Naive B cell (primary cell): ENCODE results near the gene SCEL. TPM values are rescaled to one million over a fixed set of nuclear protein-coding genes. Genes with fewer than 3 reads are reported as not detected.

Experiments
- ATAC-seq, 2 donors: fragments of 150-1000 bp; cut with Tn5 transposase; 2 replicates each; pipeline ENCODE4 v1.10.0; 2021; ENCODE audit warnings: low read depth in 2 of 2, mild to moderate bottlenecking in 2 of 2, moderate library complexity in 2 of 2
- DNase-seq: peaks from one replicate; pipeline ENCODE4 v3.0.0; 2022
- H3K27ac Mint-ChIP-seq, 6 donors: one replicate each; pipeline ENCODE4 v1.8.0; 2020 to 2022; ENCODE audit warnings: mild to moderate bottlenecking in 6 of 6, mixed read lengths in 6 of 6, moderate library complexity in 5 of 6, inconsistent platforms in 2 of 6
- H3K27me3 Mint-ChIP-seq, 3 donors: one replicate each; pipeline ENCODE4 v1.8.0; 2021 to 2022; ENCODE audit warnings: mixed read lengths in 3 of 3, mild to moderate bottlenecking in 1 of 3
- H3K36me3 Mint-ChIP-seq, 2 donors: one replicate each; pipeline ENCODE4 v1.8.0; 2020 to 2022; ENCODE audit warnings: mixed read lengths in 2 of 2, inconsistent platforms in 1 of 2, mild to moderate bottlenecking in 1 of 2
- H3K4me1 Mint-ChIP-seq, 3 donors: one replicate each; pipeline ENCODE4 v1.8.0; 2020 to 2022; ENCODE audit warnings: mixed read lengths in 3 of 3, inconsistent platforms in 1 of 3, mild to moderate bottlenecking in 1 of 3, moderate library complexity in 1 of 3
- H3K4me3 Mint-ChIP-seq, 8 donors: one replicate each; pipeline ENCODE4 v1.8.0; 2020 to 2022; ENCODE audit warnings: mild to moderate bottlenecking in 8 of 8, mixed read lengths in 8 of 8, moderate library complexity in 8 of 8, inconsistent platforms in 2 of 8
- H3K9me3 Mint-ChIP-seq, 7 donors: one replicate each; pipeline ENCODE4 v1.8.0; 2020 to 2022; ENCODE audit warnings: mixed read lengths in 7 of 7, mild to moderate bottlenecking in 5 of 7, inconsistent platforms in 2 of 7, moderate library complexity in 1 of 7
- polyA plus RNA-seq, 6 donors: library from polyadenylated mRNA; unstranded; fragments of 300-500 nt; fragmentation: Illumina TruSeq; gene quantifications; one replicate each; pipeline ENCODE4 v1.2.3, GENCODE V29; 2021; ENCODE audit warnings: low read depth in 6 of 6

The SCEL gene
- polyA plus RNA-seq, 6 donors from 2014 or later = not detected

DNA sequence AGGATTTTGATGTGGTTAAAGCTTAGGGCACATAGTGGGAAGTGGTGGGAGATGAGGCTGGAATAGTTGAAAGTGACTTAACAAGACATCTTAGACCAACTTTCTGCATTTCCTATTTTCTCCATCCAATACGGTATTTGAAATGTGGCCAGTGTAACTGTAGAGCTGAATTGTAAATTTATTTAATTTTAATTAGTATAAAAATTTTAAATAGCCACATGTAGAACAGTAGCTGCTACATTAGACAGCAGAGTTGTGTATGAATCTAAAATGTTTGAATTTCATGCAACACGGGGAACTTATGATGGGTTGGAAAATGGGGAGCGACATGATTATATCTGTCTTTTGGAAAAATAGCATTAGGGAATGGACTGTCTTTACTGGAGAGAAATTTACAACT is 7.1 kb upstream of the SCEL start:
- Mint-ChIP-seq H3K9me3 (no peaks in the 10 kb centered on the region), H3K4me1 (no peaks in the 10 kb centered on the region), H3K4me3 (no peak overlapping the region), H3K36me3 (no peaks in the 10 kb centered on the region), H3K27ac (no peak overlapping the region), H3K27me3 (peaks cover 0 to 12% (median 0%) of the 10 kb centered on the region in 3 donors)
- DNase-seq (no peak), ATAC-seq (no peak)

DNA sequence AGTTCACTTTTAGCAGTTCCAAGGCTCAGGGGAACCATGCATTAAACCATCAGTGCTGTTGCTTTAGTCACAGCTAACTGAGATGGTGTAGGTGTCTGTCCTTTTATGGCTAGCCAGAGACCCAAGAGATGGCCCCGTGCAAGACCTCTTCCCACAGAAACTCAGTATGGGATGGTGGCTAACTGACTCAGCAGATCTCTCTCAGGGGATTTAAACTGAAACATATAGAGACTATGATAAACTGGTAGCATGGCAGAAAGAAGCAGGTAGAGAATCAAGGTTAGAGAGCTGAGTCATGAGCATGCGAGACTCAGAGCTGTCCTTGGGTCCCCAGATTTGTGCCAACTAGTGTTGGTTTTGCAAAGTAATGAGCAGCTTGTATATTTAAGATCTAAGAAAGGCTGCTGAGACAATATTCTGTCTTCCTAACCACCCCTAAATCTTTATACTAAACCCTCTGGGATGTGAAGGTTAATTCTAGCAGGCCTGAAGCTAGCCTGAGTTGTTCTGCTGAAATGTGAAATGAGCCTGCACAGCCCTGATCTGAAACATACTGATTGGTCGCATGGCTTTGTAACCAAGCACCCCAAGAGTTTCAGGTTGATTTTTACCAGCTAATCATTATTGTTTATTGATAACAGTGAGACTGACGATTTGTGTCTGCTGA is 6.5 kb upstream of the SCEL start:
- no peak overlapping the region for H3K27ac Mint-ChIP-seq
- H3K4me3 Mint-ChIP-seq = no peak overlapping the region

DNA sequence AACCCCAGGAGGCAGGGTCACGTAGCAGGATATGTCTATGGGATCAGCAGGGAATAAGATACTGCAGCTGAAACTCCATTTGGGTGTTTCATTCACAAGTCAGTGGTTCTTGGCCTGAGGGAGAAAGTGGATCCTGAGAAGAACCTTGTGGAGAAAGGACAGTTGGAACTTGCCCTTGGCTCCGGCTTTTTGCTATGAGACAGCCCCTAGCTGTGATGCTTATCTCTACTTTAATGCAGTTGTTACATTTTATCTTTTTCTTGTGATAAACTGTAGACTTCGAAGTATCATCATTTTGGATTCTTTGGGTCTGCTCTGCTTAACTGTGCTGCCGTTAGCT is 6.0 kb upstream of the SCEL start:
- Mint-ChIP-seq H3K9me3 (no peaks in the 10 kb centered on the region), H3K27ac (no peak overlapping the region), H3K27me3 (peaks cover 0 to 8% (median 0%) of the 10 kb centered on the region in 3 donors), H3K4me1 (no peaks in the 10 kb centered on the region), H3K4me3 (no peak overlapping the region), H3K36me3 (no peaks in the 10 kb centered on the region)
- ATAC-seq (no peak), DNase-seq (no peak)

More for the DNA sequence above, 6.5 kb upstream of the SCEL start:
- Mint-ChIP-seq H3K9me3 (no peaks in the 10 kb centered on the region), H3K4me1 (no peaks in the 10 kb centered on the region), H3K27me3 (peaks cover 0 to 8% (median 0%) of the 10 kb centered on the region in 3 donors), H3K36me3 (no peaks in the 10 kb centered on the region)
- ATAC-seq (no peak), DNase-seq (no peak)

DNA sequence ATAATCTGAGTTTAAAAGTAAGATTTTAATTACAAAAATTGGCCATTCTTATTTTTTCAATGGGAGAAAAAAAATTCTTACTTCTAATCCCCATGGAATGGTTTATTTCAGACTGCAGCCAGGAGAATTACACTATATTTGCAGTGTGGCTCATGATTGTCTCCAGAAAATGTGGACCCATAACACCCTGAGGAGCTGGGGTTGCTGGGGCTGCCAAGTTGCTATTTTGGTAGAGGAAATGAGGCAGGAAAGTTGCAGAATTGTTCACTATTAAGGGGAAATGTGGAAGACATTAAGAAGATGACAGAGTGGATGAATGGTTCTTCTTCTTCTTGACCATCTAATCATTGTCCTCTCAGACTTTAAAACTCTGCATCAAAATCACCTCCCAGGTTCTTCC is 4.6 kb upstream of the SCEL start:
- H3K4me1 Mint-ChIP-seq = no peaks in the 10 kb centered on the region
- no peak overlapping the region for H3K27ac Mint-ChIP-seq
- no peak for ATAC-seq
- no peaks in the 10 kb centered on the region for H3K9me3 Mint-ChIP-seq
- no peaks in the 10 kb centered on the region for H3K36me3 Mint-ChIP-seq
- no peak overlapping the region for H3K4me3 Mint-ChIP-seq
- peaks cover 0 to 3% (median 0%) of the 10 kb centered on the region in 3 donors for H3K27me3 Mint-ChIP-seq
- no peak for DNase-seq

DNA sequence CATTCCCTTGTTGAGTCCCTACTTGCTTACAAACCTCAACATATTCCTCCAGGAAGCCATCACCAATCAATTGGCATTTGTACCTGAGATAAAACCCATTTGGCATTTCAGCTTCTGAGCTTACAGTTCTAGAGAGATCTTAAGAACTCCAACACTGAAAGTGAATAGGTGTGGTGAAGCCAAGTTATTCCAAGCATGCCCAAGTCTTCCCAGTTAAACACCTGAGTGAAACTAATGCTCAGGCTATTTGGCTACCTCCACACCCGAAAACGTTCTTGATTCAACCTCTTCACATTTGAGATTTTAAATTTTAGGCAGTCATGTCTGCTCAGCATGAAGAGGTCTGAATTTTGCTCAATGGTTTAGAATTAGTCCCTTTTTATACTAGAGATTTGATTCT is 2.5 kb upstream of the SCEL start:
- Mint-ChIP-seq H3K36me3 (no peaks in the 10 kb centered on the region), H3K4me1 (no peaks in the 10 kb centered on the region), H3K4me3 (no peak overlapping the region), H3K9me3 (no peaks in the 10 kb centered on the region), H3K27ac (no peak overlapping the region), H3K27me3 (no peaks in the 10 kb centered on the region)
- no peak for DNase-seq
- ATAC-seq = no peak

DNA sequence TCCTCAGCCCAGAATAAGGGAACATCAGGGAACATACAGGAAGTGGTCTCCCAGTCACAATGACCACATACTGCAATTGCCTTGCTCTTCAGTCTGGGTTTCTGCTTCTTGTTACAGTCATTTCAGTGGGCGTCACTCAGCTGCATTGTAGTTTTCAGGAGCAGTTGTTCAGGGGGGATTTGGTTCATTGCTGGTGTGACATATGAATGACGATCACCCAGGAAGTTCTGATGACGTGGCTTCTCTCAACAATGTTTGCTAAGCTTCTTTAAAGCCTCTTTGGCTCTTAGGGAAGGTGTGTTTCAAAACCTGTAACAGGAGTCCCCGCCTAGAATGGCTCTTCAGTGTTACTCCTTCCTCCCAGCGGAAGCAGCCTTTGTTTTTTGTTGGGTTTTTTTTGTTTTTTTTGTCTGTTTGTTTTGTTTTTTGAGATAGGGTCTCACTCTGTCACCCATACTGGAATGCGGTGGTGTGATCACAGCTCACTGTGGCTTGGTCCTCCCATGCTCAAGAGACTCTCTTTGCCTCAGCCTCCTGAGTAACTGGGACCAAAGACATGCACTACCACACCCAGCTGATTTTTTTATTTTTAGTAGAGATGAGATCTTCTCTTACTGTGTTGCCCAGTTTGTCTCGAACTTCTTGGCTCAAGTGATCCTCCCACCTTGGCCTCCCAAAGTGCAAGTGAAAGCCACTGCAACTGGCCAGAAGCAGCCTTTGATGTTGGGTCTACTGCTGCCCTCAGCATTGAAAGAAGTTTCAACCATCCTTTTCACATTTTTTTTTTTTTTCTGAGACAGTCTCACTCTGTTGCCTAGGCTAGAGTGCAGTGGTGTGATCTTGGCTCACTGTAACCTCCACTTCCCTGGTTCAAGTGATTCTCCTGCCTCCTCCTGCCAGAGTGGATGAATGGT is 1.4 kb upstream of the SCEL start:
- Mint-ChIP-seq H3K4me3 (no peak overlapping the region), H3K4me1 (no peaks in the 10 kb centered on the region), H3K9me3 (no peaks in the 10 kb centered on the region), H3K27me3 (no peaks in the 10 kb centered on the region), H3K36me3 (no peaks in the 10 kb centered on the region), H3K27ac (no peak overlapping the region)
- no peak for ATAC-seq
- DNase-seq = no peak

DNA sequence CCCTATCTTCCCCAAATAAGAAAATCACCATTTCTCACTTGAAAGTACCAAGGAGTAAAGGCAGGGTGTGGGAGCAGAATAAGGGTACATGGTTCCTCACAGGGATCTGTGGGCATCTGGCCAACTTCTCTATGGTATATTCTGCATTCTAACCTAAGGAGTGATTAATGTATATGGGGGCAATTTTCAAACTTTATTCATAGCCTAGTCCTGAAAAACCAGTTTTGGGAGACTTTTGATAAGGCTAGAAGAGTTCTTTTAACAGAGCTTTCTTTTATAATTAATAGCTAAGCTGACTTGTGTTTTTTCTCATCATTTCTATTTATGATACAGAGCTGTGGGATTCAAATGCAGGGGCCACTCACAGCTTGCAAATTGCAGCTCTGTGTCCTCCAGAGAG is 852 bp downstream of the SCEL start:
- ATAC-seq = no peak
- Mint-ChIP-seq H3K36me3 (no peaks in the 10 kb centered on the region), H3K27me3 (peaks cover 0 to 14% (median 8%) of the 10 kb centered on the region in 3 donors), H3K27ac (peak overlapping the region in 1 of 6 donors; percentile 39), H3K4me3 (no peak overlapping the region), H3K9me3 (no peaks in the 10 kb centered on the region), H3K4me1 (no peaks in the 10 kb centered on the region)
- no peak for DNase-seq

DNA sequence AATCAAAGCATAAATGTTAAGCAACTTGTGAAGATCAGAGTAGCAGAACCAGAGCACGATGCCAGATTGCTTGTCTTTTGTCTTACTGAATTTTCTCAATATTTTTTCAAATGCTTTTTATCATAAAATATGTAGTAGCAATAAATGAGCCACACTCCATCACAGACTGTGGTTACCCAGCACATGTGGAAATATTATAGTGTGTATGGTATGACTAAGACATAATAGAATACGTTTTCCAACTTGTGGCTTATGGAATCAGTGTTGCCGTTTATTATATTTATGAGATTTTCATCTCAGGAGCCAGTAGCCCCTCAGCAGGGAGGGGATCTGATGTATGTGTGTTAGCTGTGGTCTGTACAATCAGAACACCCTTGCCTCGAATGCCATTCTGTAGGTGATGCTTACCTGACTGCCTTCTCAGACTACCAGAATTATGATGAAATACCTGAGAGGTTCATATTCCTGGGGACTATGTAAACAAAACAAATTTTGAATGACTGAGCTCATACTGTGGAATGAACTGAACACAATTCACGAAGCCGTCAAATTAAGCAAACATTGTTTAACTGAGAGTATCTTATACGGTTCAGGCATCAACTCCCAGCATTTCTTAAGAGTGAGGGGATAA is 1.9 kb downstream of the SCEL start:
- H3K27me3 Mint-ChIP-seq = peaks cover 0 to 14% (median 8%) of the 10 kb centered on the region in 3 donors
- ATAC-seq = no peak
- no peak overlapping the region for H3K4me3 Mint-ChIP-seq
- H3K27ac Mint-ChIP-seq = no peak overlapping the region
- DNase-seq = no peak
- H3K4me1 Mint-ChIP-seq = no peaks in the 10 kb centered on the region
- H3K36me3 Mint-ChIP-seq = no peaks in the 10 kb centered on the region
- H3K9me3 Mint-ChIP-seq = no peaks in the 10 kb centered on the region

DNA sequence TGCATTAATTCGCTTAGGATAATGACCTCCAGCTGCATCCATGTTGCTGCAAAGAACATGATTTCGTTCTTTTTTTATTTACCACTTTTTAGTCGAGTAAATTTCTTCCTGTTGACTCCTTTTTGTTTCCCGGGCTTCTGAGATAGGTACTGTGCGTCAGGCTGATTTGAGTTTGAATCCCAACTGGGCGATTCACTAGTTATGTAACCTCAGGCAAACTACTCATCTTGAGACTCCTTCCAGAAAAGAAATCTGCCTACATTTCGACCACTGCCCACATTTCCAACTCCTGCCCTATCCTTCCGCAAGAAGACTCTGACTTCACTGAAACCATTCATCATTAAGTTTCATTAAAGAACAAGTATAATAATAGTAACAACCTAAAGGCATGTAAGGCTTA is 8.2 kb downstream of the SCEL start:
- no peak for DNase-seq
- Mint-ChIP-seq H3K36me3 (no peaks in the 10 kb centered on the region), H3K9me3 (no peaks in the 10 kb centered on the region), H3K27ac (no peak overlapping the region), H3K27me3 (peaks cover 0 to 14% (median 8%) of the 10 kb centered on the region in 3 donors), H3K4me3 (no peak overlapping the region), H3K4me1 (peaks cover 10 to 11% (median 11%) of the 10 kb centered on the region in 3 donors)
- ATAC-seq = no peak

DNA sequence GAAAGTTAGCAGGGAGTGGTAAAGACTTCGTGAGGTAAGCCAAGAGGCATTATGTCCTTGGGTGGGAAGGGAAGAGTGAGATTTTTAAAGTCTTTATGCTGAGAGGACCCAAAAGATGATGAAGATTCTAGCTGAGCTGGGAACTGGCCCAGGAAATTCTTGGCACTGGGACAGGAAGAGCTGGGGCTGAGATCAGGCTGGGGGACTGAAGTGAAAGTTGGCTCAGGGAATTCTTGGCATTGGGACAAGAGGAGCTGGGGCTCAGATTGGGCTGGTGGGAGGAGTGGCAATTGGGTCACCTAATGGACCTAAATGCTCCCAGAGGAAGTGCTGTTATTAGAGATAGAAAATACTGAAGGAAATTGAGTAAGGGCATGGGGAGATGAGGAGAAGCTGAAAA is 8.8 kb downstream of the SCEL start:
- H3K27ac Mint-ChIP-seq = peak overlapping the region in 2 of 6 donors; percentile 48 to 69
- H3K27me3 Mint-ChIP-seq = peaks cover under 1 to 14% (median 9%) of the 10 kb centered on the region in 3 donors

DNA sequence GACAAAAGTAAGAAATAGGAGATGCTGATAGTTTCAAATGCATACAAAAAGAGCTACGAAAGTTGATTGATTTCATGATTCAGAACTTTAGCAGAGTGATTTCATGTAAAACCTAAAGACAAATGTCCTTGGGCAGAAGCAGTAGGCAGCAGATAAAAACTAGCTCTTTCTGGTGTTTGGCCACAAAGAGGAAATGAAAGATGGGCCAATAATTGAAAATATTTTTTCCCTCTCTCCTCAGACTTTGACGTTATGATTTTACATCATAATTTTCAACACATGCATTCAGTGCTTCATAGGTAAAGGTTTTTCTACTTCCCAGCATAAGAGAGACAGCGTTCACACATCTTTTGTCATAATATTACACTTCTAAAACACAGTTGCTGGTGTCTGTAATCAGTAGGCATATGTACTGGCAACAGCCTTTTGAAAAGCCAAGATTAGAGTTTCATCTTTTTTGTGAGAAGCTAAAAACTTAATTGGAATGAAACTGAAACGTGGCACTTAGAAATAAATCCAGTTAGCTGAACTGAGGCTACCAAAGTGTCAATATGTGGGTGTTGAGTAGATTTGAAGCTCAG is 9.3 kb downstream of the SCEL start:
- no peak for ATAC-seq
- H3K27ac Mint-ChIP-seq = peak overlapping the region in 3 of 6 donors; percentile 0 to 69 (median 18)
- no peaks in the 10 kb centered on the region for H3K36me3 Mint-ChIP-seq
- H3K4me1 Mint-ChIP-seq = peaks cover 10 to 11% (median 11%) of the 10 kb centered on the region in 3 donors
- no peaks in the 10 kb centered on the region for H3K9me3 Mint-ChIP-seq
- no peak overlapping the region for H3K4me3 Mint-ChIP-seq
- no peak for DNase-seq
- peaks cover 5 to 12% (median 12%) of the 10 kb centered on the region in 3 donors for H3K27me3 Mint-ChIP-seq

More for the DNA sequence above, 8.8 kb downstream of the SCEL start:
- Mint-ChIP-seq H3K4me1 (peaks cover 10 to 11% (median 11%) of the 10 kb centered on the region in 3 donors), H3K36me3 (no peaks in the 10 kb centered on the region), H3K4me3 (no peak overlapping the region), H3K9me3 (no peaks in the 10 kb centered on the region)
- no peak for DNase-seq
- ATAC-seq = no peak

DNA sequence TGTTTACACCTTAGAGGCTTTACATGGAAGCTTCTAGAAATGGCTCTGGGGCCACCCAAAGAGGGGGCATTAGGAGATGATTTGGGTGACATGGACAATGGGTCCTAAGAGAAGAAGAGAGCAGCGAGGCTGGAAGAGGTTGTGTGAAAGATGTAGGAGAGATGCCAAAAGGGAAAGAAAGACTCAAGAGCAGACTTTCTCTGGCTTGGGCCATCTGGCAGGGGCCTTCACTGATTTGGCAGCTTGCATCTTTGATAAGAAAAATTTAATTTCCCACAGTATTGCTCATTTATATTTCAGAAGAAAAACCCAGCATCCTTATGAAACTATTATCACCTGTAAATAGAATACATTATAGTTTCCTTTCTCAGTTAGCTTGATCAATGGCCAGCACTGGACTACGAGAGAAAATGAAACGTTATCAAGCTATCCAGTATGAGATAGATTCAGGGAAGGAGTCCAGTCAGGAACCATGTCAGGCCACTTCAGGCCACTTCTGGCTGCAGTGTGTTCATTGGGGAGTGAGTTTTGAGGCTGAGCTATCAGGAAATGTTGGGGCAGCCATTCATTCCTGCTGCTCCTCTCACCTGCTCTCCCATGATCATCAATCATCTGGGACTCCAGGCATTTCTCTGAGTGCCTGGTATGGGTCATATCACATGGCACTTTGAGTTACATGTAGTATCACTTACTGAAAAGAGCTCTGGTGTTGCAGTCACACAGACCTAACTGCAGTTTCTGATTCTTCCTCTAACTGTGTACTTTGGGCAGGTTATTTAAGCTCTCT is 10.3 kb downstream of the SCEL start:
- Mint-ChIP-seq H3K9me3 (no peaks in the 10 kb centered on the region), H3K27me3 (peaks cover 3 to 5% (median 5%) of the 10 kb centered on the region in 3 donors), H3K4me3 (no peak overlapping the region), H3K27ac (peak overlapping the region in 2 of 6 donors; percentile 17 to 34), H3K36me3 (no peaks in the 10 kb centered on the region), H3K4me1 (peaks cover 10 to 11% (median 11%) of the 10 kb centered on the region in 3 donors)
- DNase-seq (no peak), ATAC-seq (no peak)

DNA sequence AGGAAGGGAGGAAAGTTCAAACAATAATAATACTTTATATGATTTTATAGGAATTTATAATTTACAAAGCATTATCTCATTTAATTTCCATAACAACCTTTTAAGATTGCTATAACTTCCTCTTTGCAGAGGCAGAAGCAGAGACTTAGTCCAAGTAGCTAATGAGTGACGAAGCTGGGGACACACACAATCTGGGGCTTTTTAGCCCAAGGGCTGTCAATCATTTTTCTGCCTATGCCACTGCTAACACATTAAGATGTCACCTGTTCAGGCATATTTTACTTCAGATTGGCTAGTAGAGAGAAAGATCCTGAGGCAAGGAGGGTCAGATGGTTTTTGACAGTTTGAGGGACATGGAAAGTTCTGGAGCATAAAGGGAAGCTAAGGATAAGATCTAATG is 12.6 kb downstream of the SCEL start:
- Mint-ChIP-seq H3K9me3 (peaks cover 0 to 2% (median 0%) of the 10 kb centered on the region in 7 donors), H3K27ac (no peak overlapping the region), H3K27me3 (peaks cover 0 to 5% (median 4%) of the 10 kb centered on the region in 3 donors), H3K36me3 (no peaks in the 10 kb centered on the region), H3K4me3 (no peak overlapping the region), H3K4me1 (peaks cover 10 to 11% (median 11%) of the 10 kb centered on the region in 3 donors)
- ATAC-seq = no peak
- no peak for DNase-seq
